Measurements from ENCODE around the gene FMN2.

The FMN2 gene

GRCh38 chr1:240101306-240101705 lies 9.6 kb downstream of the FMN2 start:
- no peak overlapping the region for H3K4me3 ChIP-seq (replicated peaks in 1 of 2; ENCODE audit: low read depth in 2 of 2, low read length in 2 of 2)
- no peak for TF ChIP-seq CTCF (IDR thresholded peaks at IDR 0.05; ENCODE audit: low read depth, low read length)
- no peak for DNase-seq (ENCODE audit: low read depth in 2 of 2)

- no peak overlapping the region for H3K4me3 ChIP-seq (replicated peaks in 1 of 2; ENCODE audit: low read depth in 2 of 2, low read length in 2 of 2)
- TF ChIP-seq CTCF (IDR thresholded peaks at IDR 0.05; ENCODE audit: low read depth, low read length), result no peak
- no peak for DNase-seq (ENCODE audit: low read depth in 2 of 2)
These were observed 10.1 kb downstream of the FMN2 start for GRCh38 chr1:240101737-240102136.

- no peak for DNase-seq (ENCODE audit: low read depth in 2 of 2)
- no peak overlapping the region for H3K4me3 ChIP-seq (replicated peaks in 1 of 2; ENCODE audit: low read depth in 2 of 2, low read length in 2 of 2)
- TF ChIP-seq CTCF (IDR thresholded peaks at IDR 0.05; ENCODE audit: low read depth, low read length), result no peak
These were observed 13.0 kb downstream of the FMN2 start for GRCh38 chr1:240104672-240105071.

- DNase-seq (ENCODE audit: low read depth in 2 of 2), result peak in 1 of 2 donors; percentile 43
- no peak for TF ChIP-seq CTCF (IDR thresholded peaks at IDR 0.05; ENCODE audit: low read depth, low read length)
- H3K4me3 ChIP-seq (replicated peaks in 1 of 2; ENCODE audit: low read depth in 2 of 2, low read length in 2 of 2), result no peak overlapping the region
These were observed 15.5 kb downstream of the FMN2 start for GRCh38 chr1:240107058-240107684.

GRCh38 chr1:240109130-240109529 lies 17.4 kb downstream of the FMN2 start:
- no peak for TF ChIP-seq CTCF (IDR thresholded peaks at IDR 0.05; ENCODE audit: low read depth, low read length)
- H3K4me3 ChIP-seq (replicated peaks in 1 of 2; ENCODE audit: low read depth in 2 of 2, low read length in 2 of 2), result no peak overlapping the region
- DNase-seq (ENCODE audit: low read depth in 2 of 2), result no peak

GRCh38 chr1:240109920-240110636 lies 18.4 kb downstream of the FMN2 start:
- TF ChIP-seq CTCF (IDR thresholded peaks at IDR 0.05; ENCODE audit: low read depth, low read length), result no peak
- no peak for DNase-seq (ENCODE audit: low read depth in 2 of 2)
- no peak overlapping the region for H3K4me3 ChIP-seq (replicated peaks in 1 of 2; ENCODE audit: low read depth in 2 of 2, low read length in 2 of 2)

All from cardiac fibroblast (primary cell).